Measurements from ENCODE around the gene ETFA. TPM values are rescaled to one million over a fixed set of nuclear protein-coding genes. Genes with fewer than 3 reads are reported as not detected.
"Not testable (repeated sequence)": the region's sequence is repeated elsewhere in the genome, so short reads cannot be mapped to it uniquely, and the experiment has no call there.

Gene ETFA
- total RNA-seq, 1 donor from 2014 or later: 97.5 TPM

GRCh38 chr15:76303909-76304308 is 7.4 kb downstream of the ETFA start:
- Histone ChIP-seq H3K9me3 (no peaks in the 10 kb centered on the region), H3K36me3 (no peaks in the 10 kb centered on the region), H3K27ac (no peak overlapping the region), H3K27me3 (no peaks in the 10 kb centered on the region), H3K4me3 (no peak overlapping the region), H3K4me1 (no peaks in the 10 kb centered on the region)
- intact Hi-C loops (cut with DNase I): no loop called here
- TF ChIP-seq, protein P1, sequence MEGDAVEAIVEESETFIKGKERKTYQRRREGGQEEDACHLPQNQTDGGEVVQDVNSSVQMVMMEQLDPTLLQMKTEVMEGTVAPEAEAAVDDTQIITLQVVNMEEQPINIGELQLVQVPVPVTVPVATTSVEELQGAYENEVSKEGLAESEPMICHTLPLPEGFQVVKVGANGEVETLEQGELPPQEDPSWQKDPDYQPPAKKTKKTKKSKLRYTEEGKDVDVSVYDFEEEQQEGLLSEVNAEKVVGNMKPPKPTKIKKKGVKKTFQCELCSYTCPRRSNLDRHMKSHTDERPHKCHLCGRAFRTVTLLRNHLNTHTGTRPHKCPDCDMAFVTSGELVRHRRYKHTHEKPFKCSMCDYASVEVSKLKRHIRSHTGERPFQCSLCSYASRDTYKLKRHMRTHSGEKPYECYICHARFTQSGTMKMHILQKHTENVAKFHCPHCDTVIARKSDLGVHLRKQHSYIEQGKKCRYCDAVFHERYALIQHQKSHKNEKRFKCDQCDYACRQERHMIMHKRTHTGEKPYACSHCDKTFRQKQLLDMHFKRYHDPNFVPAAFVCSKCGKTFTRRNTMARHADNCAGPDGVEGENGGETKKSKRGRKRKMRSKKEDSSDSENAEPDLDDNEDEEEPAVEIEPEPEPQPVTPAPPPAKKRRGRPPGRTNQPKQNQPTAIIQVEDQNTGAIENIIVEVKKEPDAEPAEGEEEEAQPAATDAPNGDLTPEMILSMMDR (IDR thresholded peaks at IDR 0.05): no peak
- TF ChIP-seq POLR2A (IDR thresholded peaks at IDR 0.05) (no peak), POLR2AphosphoS5 (IDR thresholded peaks at IDR 0.05; ENCODE audit: insufficient read depth in 1 of 2, low read depth in 1 of 2) (no peak)
- DNase-seq (ENCODE audit: extremely low spot score in 2 of 2): no peak

- Histone ChIP-seq H3K27ac (no peak overlapping the region), H3K4me3 (no peak overlapping the region), H3K4me1 (peaks cover under 1% of the 10 kb centered on the region), H3K27me3 (no peaks in the 10 kb centered on the region), H3K36me3 (no peaks in the 10 kb centered on the region), H3K9me3 (no peaks in the 10 kb centered on the region)
- intact Hi-C loops (cut with DNase I): no loop called here
- no peak for DNase-seq (ENCODE audit: extremely low spot score in 2 of 2)
- TF ChIP-seq POLR2AphosphoS5 (IDR thresholded peaks at IDR 0.05; ENCODE audit: insufficient read depth in 1 of 2, low read depth in 1 of 2) (no peak), POLR2A (IDR thresholded peaks at IDR 0.05) (no peak)
- TF ChIP-seq, protein P1 (IDR thresholded peaks at IDR 0.05): no peak
Observed at GRCh38 chr15:76299786-76300185, 11.5 kb downstream of the ETFA start.

DNA sequence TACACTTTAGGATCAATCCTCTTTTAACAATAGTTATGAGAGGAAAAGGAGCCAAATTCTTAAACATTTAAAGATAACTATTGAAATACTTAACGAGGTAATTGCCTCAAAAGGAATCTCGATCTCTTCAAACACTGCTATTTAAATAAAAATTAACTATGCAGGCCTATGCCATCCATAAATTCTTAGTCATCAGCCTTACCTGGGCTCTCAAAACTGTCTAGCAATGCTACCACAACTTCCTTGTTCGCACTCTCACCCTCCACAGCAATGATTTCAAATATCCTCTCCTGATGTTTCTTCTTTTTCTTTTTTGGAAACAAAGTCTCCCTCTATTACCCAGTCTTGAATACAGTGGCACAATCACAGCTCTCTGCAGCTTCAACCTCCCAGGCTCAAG is 12.3 kb downstream of the ETFA start:
- peaks cover 8% of the 10 kb centered on the region for H3K4me1 ChIP-seq
- H3K27me3 ChIP-seq: no peaks in the 10 kb centered on the region
- no peak for DNase-seq (ENCODE audit: extremely low spot score in 2 of 2)
- H3K27ac ChIP-seq: no peak overlapping the region
- intact Hi-C loops (cut with DNase I): no loop called here
- TF ChIP-seq POLR2AphosphoS5 (IDR thresholded peaks at IDR 0.05; ENCODE audit: insufficient read depth in 1 of 2, low read depth in 1 of 2): no peak
- TF ChIP-seq, protein P1 (IDR thresholded peaks at IDR 0.05): no peak
- no peak for TF ChIP-seq POLR2A (IDR thresholded peaks at IDR 0.05)
- H3K4me3 ChIP-seq: no peak overlapping the region
- no peaks in the 10 kb centered on the region for H3K36me3 ChIP-seq
- no peaks in the 10 kb centered on the region for H3K9me3 ChIP-seq

DNA sequence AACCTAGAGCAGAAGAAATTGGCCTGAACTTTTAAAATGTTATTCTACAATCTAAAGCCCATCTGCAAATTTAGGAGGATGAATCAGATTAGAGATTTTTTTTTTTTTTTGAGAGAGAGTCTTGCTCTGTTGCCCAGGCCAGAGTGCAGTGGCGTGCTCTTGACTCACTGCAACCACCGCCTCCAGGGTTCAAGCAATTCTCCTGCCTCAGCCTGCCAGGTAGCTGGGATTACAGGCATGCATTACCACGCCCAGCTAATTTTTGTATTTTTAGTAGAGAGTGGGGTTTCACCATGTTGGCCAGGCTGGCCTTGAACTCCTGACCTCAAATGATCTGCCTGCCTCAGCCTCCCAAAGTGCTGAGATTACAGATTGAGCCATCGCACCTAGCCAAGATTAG is 13.3 kb downstream of the ETFA start:
- intact Hi-C loops (cut with DNase I); H3K9me3 ChIP-seq; DNase-seq (ENCODE audit: extremely low spot score in 2 of 2); H3K36me3 ChIP-seq; H3K4me3 ChIP-seq; H3K27me3 ChIP-seq; H3K27ac ChIP-seq: not testable (repeated sequence)
- peaks cover 17% of the 10 kb centered on the region for H3K4me1 ChIP-seq

- no peak overlapping the region for H3K4me3 ChIP-seq
- no peaks in the 10 kb centered on the region for H3K36me3 ChIP-seq
- H3K27me3 ChIP-seq: no peaks in the 10 kb centered on the region
- H3K4me1 ChIP-seq: peaks cover 17% of the 10 kb centered on the region
- intact Hi-C loops (cut with DNase I): no loop called here
- H3K9me3 ChIP-seq: no peaks in the 10 kb centered on the region
- H3K27ac ChIP-seq: no peak overlapping the region
- TF ChIP-seq POLR2AphosphoS5 (IDR thresholded peaks at IDR 0.05; ENCODE audit: insufficient read depth in 1 of 2, low read depth in 1 of 2) (no peak), POLR2A (IDR thresholded peaks at IDR 0.05) (no peak)
- TF ChIP-seq, protein P1 (IDR thresholded peaks at IDR 0.05): no peak
- DNase-seq (ENCODE audit: extremely low spot score in 2 of 2): no peak
Observed at GRCh38 chr15:76296849-76297248, 14.4 kb downstream of the ETFA start.

DNA sequence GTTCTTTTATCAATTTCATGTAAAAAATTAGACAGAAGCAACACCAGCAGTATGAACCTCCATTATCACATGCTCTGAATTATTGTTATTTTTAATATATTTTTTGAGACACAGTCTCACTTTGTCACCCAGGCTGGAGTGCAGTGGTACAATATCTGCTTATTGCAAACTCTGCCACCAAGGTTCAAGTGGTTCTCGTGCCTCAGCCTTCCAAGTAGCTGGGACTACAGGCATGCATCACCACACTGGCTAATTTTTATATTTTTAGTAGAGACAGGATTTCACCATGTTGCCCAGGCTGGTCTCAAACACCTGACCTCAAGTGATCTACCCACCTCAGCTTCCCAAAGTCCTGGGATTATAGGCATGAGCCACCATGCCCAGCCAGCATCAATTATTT is 16.8 kb downstream of the ETFA start:
- H3K36me3 ChIP-seq; H3K27me3 ChIP-seq; H3K4me3 ChIP-seq; H3K27ac ChIP-seq; DNase-seq (ENCODE audit: extremely low spot score in 2 of 2); H3K9me3 ChIP-seq; intact Hi-C loops (cut with DNase I): not testable (repeated sequence)
- peaks cover 17% of the 10 kb centered on the region for H3K4me1 ChIP-seq

Data from vagina (tissue), 2 donors.